ENCODE results near the gene PDE4B.

PDE4B gene

DNA sequence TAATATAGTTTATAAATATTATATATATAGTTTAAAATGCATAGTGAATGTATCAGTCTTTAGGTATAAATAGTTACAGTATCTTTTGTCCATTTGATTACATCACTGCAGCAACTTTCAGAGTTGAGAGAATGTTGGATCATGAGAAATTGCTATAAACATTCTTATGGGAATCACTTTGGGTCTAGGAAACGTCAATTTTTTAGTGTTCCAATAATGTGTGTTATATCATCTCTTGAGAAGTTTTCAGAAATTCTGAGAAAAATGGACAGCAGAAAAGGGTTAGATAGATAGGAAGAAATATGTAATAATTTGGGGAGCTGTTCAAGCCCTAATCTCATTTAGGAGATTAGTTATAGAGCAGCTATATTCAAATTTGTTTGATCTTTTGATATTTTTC is 556.1 kb downstream of the PDE4B start:
- no peak for DNase-seq

DNA sequence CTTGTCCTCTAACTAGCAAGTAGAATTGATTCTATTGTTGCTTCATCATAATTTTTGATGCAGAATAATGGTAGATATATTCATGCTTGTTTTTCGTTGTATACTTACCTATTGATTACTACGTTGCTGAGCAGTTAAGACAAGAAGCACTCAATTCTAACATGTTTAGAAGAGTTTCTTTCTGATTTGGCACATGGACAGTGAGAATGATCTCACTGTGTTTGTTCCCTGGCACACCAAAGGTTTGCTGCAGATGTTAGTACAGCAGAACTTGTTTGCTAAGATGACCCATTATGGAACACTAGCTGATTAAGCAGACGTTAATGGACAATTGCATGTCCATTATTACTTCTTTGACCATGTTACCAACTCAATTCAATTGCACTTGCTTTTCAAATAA is 556.5 kb downstream of the PDE4B start:
- DNase-seq, result no peak

DNA sequence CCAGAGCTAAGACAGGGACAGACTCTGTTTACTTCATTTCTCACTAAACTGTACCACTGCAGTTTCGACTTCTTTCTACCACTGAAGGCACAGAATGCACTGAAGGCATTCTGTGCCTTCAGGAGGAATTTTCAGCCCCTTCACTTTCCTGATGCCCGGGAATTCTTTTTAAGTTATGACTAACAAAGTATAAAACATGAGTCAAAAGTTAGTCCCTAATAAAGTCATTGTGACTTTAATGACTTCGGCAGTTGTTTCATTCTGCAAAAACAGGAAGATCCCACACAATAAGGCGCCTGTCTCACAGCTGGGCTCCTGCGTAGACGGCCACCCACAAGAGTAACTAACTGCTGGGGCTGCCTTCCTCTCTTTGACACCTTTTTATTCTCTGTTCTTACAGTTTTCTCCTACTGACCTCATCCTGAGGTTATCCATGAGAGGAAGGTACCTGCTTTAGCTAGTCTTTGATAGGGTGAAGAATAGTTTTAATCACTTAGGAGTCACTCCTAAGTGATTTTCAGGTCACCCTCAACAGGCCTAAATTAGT is 557.4 kb downstream of the PDE4B start:
- peak in 1 of 2 donors; percentile 88 for DNase-seq

DNA sequence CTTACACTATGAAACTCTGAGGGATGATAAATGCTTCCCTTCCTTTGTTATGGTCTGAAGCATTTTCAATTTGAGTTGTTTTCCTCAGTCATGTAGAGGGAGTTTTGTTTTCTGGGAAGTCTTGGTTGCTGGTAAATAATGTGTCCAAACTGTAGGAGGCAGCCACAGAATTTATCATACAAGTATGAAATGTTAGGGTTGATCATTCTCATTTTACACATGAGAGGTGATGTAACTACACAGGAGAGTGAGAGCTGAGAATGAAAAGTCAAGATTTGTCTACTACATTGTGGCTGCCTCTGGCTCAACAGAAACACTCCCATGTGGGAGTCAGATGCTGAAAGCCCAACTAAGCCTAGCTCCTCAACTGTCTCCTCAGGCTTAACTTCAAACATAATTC is 558.8 kb downstream of the PDE4B start:
- no peak for DNase-seq

DNA sequence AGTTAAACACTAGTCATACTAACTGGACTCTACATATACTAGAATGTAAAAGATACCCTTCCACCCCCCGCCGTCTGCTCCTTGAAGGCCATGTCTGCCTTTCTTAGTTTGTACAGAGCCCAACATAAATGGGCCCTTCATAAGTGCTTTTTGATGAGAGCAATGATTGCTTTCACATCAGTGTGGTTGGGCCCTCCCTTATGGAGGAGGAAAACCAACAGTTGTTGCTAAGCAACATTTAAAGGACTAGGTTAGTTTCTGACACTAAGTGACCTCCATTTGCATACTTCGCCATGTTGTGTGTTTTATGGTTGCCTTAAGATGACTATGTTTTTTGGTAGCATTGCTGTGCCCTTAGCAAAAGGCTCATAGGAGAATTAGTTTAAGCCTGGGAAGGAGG is 559.2 kb downstream of the PDE4B start:
- peak in 1 of 2 donors; percentile 16 for DNase-seq

DNA sequence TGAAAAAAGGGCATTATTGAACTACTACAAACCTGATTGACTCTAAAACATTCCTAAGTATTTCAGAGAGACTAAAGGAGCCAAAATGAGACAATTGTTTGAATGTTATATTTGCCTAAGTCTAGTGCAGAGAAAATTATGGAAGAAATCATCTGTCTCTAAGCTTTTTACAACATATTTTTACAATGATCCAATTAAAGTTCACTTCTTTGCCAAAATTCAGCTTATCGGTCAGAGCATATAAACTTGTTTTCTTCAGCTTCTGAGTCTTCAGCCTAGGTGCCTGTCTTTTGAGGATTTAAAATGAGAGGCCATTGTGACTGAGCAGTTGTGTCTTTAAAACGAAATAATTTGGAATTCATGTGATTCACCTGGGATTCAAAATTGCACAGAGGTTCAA is 560.1 kb downstream of the PDE4B start:
- DNase-seq, result no peak

DNA sequence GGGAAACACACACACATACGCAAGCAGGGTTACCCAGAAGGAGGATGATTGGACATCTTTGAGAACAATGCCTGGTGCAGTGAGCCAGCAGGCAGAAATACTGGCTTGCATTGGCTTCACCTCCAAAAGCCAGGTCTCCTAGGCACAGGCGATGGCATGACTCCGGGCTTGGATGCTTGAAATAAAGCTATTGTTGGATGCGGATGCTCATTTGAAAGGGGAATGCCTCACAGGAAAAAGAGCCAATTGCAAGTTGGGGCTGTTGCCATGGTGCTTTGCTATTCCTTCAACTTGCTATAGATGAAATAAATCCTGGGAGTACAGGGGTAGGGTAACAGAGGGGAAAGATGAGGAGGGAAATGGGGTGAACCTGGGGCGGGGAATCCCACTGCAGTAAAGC is 560.6 kb downstream of the PDE4B start:
- no peak for DNase-seq

DNA sequence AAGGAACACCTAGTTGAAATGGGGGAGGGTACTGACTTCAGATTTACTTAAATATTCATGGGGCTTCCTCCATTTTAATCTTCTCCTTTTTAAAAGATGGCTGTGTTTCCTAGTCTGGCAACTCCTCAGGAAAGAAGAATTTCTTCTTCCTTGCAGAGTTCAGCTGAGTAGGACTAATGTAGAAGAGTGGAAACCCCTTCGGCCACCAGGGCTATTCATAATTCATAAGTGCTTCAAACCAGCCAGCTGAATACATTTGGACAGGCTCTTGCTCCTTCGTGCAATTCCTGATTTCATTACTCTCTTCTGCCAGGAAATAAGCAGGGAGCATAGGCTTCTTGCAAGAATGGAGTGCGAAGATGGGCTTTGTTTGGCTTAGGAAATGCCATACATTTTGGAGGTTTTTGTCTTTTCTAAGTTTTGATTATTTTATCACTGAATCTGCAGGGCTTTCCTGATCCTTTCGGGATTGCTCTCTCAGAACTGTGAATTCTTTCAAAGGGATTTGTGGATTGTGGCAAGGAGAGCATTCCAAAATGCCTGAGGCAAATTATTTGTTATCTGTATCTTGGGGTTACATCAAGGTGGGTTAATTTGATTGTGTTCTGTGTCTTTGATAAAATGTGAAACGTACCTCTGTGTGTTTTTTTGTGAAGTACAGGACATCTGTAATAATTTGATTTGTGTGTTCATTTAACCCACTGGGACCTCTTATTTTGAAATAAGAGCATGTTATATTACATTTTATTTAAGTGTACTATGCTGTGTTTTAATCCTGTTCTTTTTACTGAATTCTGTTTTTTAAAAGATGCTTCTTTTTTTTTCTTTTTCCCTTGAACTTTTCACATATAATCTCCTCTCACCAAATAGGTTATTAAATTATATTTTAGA is 561.9 kb downstream of the PDE4B start:
- no peak for DNase-seq

DNA sequence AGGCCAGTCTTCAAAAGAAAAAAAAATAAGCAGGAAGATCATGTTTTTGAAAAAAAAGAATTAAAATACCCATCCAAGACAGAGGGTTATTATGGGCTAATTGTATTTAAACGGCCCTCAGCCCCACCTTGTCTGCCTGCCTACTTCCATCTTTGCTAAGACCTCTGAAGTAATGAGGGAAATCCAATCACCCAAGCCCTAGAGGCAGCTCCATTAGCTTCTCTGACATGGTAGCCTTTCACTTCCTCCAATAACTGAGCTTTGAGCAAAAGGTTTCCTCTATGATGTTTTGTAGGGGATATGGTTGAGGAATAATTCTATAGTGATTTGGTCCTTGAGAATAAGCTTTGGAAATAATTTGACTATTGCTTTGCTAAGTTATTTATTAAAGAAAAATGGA is 563.1 kb downstream of the PDE4B start:
- DNase-seq, result no peak

DNA sequence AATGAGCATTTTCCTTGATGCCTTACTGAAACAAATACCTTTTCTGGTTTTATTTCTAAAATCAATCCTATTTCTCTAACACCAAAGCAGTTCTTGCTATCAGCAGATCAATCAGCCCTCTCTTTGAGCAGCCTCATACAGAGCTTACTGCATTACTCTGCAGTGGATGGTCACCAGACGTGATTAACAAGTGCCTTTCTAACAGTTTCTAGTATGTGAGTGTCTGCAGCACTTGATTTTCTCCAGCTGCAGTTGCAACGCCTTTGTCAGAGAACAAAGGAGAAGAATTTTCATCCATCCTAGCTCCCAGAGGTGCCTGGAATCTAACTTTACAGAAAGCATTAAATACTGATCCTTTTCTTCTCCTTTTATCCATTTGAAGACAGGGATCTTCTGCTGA is 563.9 kb downstream of the PDE4B start:
- DNase-seq, result no peak

DNA sequence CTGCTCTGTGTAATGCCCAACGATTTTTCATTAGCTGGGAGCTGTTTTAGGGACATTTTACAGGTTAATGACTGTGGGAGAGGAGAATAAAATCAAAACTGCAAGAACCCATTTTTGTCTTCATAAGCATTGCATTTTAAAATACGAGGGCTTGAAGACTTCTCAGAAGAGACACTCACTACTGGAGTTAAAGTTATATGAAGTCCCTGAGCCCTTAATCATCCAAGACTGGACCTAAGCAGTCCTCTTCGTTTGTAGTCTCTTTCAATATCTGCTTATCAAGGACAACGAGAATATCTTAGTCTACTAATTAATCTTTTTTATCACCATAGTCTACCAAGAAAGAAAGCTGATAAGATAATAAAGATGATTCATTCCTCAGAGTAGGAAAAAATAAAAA is 564.3 kb downstream of the PDE4B start:
- no peak for DNase-seq

DNA sequence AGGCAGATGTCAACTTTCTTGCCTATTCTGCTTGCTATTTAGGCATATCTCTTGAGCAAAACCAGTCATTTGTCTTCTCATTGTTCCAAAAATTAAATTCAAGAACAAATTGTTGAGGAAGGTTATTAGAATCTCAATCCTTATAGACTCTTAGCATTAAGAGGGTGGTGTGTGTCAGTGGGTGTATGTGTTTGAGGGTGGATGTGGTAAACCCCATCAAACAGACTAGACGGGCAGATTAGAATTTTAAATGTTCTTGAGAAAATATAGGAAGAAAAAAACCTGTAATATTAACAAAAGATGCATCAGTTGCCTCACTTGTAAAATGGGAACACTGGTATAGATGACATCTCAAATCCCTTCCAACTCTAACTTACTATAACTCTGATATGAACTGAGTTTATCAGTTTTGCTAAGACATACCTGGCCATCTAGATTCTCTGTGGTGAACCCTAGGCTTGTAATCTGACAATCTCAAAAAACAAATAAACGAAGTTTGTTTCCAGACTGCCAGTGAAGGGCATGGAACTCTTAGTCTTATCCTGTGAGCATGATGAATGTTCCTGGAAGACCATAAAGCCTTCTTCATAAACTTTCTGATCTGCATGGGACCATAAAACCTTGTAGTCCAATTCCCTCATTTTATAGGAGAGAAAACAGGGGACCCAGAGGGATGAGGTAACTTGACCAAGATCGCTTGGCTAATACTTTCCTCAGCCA is 564.9 kb downstream of the PDE4B start:
- no peak for DNase-seq

DNA sequence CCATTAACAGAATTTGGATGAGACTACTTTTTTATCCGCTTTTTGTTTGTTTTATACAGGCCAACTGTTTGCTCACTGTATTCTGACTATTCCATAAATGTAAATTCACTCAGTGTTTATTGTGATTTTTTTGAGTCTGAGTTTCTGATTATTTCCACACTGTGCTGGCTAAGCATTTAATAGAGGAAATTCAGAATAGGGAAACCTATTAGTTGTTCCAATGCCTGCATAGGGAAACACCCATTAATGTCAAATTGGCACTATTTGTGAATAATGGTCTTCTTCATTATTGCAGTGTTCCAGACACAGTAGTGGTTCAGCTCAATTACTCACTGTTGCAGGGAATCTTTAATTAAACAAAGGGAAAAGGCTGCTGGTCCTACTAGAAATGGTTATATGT is 566.6 kb downstream of the PDE4B start:
- DNase-seq, result no peak

DNA sequence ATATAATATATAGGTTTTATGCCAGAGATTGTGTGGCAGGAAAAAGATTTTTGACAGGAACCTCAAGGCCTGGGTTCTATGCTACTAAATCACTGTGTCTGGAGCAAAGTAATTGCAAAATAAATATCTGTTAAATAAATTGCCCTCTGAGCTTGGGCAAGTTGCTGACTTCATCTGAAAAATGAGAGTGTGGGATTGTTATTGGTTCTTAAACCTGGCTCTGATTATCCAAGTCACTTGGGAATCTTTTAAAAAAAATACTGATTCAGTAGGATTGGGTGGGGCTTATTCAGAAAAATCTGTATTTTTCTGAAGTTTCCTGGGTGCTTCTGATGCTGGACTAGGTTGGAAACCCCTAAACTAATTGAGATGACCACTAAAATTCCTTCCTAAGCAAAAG is 567.1 kb downstream of the PDE4B start:
- DNase-seq, result no peak

DNA sequence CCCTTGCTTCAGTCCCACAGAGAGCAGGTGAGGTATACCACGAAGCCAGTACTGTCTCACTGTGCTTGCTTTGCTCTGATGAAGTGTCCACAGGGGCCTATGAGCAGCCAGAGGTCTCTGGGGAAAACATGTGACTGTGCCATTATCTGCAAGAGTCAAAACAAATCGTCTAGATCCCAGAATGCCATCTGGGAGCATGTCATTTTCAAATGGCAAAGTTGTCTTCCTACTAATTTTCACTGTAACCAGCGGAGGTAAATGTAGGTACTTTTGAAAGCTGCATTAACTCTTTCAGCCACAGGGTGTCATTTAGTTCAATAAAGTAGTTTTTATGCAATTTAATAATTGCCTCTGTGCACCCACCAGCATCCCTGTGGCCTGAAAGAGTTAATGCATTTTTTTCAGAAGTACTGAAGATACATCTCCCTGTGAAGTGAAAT is 567.6 kb downstream of the PDE4B start:
- DNase-seq, result no peak

DNA sequence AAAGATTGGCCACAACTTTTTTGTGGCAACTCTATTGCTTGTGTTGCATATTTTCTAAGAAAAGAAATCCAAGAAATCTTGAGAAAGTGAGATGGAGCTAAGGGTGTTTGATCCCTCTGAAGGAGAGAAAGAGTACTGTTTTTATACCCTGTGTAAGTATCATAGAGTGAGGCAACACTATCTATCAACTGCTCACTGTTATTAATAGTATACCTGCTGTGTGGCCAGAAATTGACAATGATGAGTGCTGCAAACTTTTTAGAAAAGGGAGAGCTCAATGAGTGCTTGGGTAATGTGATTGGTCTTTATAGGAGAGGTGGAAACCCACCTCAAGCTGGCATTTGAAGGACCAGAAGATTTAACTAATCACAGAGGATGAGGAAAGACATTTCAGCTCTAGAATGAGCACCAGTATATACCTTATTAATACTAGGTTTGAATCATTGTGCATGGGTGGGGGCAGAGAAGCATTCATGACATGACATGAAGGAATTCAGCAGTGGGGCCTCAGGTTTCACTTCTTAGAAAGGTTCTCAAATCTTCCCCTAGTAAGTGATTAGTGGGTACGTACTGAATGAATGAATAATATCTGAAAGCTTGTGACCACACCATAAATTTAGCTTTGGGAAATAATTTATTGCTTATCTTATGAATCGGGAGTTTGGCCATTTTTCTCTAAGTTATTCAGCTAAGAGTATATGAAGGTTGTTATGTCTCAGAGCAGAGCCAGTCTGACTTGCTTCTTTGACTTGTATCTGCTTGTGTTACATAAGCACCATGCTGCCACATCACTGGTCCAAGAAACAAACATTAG is 572.1 kb downstream of the PDE4B start:
- no peak for DNase-seq

DNA sequence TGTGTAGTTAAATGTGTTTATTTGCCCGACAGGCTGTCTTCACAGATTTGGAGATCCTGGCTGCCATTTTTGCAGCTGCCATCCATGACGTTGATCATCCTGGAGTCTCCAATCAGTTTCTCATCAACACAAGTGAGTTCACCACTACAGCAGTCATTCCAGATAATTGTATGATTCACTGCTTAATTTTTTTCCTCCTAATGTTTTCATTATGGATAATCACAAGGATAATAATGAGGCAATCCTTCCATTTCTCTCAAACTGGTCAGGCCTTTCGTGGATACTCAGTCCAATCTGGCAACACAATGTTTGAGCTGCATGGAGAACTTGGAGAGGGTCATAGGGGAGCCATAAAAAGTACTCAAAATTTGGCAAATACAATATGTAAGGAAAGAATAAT is 572.9 kb downstream of the PDE4B start:
- DNase-seq, result no peak

DNA sequence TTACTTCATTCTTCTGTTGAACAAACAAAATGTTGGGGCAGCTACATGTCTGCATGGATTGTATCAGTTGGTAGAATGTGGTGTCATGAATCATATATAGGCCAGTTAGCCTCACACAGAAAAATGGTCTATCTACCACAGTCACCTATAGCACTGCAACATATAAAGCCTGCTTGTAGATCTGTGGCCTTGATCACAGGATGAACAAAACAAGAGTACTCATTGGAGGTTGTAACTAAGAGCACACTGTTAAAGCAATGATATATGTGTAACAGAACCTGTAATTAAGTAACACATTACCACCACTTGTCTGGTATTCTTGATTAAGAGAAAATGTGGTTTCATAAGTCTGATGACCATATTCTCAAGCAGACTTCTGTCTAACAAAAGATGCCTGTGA is 573.9 kb downstream of the PDE4B start:
- no peak for DNase-seq

DNA sequence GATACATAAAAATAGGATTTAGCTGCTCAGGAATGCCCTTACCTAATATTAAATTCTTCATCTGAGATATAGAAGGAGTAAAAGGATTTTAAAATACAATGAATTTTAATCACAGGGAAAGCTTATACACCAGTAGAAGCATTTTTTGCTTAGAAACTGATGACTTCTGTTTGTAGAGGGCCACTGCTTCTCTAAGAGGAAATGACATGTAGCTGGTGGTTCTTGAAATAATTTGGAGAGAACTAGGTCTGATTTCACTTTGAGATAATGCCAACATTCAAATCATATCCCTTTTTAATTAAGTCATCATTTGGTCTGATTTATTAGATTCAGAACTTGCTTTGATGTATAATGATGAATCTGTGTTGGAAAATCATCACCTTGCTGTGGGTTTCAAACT is 574.7 kb downstream of the PDE4B start:
- DNase-seq, result peak in 1 of 2 donors; percentile 35

DNA sequence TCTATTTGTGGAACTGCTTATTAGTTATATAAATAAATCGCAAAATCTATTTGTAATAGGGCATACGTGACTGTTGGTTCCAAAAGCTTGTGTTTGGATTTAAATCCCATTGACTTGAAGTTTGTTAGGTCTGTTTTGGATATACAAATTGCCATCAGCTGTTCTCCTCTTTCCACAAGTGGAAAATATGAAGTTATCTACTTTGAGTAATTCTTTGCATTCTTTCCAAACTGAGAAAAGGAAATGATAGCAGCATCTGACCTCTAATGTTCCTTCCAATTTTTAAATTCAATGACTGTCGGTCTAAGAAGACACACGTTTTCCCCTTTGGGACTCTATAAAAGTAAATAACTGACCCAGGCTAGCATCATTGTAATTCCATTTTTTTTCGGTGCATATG is 575.6 kb downstream of the PDE4B start:
- no peak for DNase-seq

DNA sequence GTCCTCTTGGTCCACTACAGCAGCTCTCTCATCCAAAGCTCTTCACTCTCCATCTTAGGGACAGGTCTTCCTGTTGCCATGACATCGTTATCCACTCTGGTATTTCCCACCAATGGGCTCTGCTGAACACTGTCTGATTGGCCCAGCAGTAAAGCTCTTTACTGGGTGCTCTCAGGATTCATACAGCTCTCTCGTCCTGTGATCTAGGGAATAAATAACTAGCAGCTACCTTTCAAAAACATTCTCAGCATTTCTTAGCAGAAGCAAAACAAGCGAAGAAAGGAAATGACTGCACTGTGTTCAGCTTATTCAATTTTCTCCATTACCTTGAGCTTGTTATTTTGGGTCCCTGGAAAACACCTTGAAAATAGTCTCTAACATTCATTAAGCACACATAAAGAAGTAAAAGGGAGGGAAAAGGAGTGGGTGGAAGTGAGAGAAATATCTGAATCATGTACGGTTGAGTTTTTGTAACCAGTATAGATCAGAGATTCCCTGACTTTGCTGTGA is 577.8 kb downstream of the PDE4B start:
- no peak for DNase-seq

DNA sequence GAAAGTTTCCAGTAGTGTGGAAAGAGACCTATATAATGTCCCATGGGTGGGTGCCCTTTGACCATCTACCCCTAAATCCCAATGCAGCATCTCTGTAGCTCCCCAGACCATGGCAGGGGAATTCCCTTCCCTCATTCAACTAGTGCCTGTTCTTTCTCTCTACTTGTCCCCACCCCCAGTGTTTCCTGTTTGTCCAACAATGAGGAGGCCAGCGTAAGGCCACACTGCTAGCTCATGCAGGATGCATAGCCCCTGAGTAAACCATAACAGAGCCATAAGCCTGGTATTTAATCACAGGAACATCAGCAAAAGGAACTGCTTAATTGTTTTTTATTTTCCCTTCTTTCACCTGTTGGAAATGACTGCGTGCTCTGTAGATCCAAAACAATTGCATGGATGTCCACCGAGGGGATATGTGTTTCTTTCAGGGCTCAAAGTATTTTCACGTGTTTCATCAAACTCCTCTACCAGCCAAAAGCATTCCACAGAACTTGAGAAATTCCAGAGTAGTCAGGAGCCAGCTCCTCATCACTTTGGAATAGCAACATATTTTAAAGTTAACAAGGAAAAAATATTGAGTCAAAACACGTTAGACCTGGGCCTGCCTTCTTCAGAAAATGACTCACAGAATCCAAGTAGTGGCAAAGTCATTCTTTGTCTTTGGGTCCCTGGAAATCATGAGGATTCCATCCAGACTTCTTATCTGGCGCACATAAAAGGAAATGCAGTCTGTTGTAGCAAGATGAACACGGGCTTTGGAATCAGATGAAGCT is 578.7 kb downstream of the PDE4B start:
- no peak for DNase-seq

All from bone marrow (tissue), 2 donors.